Endothelial cell of umbilical vein (primary cell): Measurements from ENCODE around the gene ARHGAP10. TPM values are rescaled to one million over a fixed set of nuclear protein-coding genes. Genes with fewer than 3 reads are reported as not detected.
A peak's percentile ranks its signal among the peaks of the same experiment; 100 is the strongest.

Source experiments
- BruUV-seq: library from RNA; stranded (reverse); fragments of 400-500 nt; replicated peaks from 2 replicates; lab custom pipeline; 2021; lab: Mats Ljungman, UMichigan
- CTCF ChIA-PET: fragments of 300-600, 350-600 bp; sonication (Branson Sonifier 250); formaldehyde crosslinking; loops from one replicate; lab custom pipeline; 2021; ENCODE audit warnings: antibody characterized with exemption, inconsistent platforms; lab: Charles Lee
- POLR2A ChIA-PET: fragments of 300-600, 350-600 bp; sonication (Branson Sonifier 250); formaldehyde crosslinking; loops from one replicate; lab custom pipeline; 2021; ENCODE audit warnings: antibody characterized with exemption, inconsistent platforms; lab: Charles Lee
- DNase-seq: peaks from one replicate; pipeline ENCODE4 v3.0.0-alpha.2; 2011; ENCODE audit warnings: low read depth, low spot score
- FAIRE-seq: peaks from 2 replicates; lab custom pipeline; 2011; peaks lifted over from hg19 to GRCh38; lab: Jason Lieb, UNC
- H2AFZ ChIP-seq: 2 replicates; pipeline ENCODE4 v1.6.0; 2012; ENCODE audit warnings: low read depth, low read length, control low read depth, inconsistent platforms
- H3K27ac ChIP-seq: 2 replicates; pipeline ENCODE4 v1.5.1; 2011; ENCODE audit warnings: low read depth, mild to moderate bottlenecking, control low read depth, low read length, moderate library complexity; ENCODE audit not compliant: insufficient read depth
- H3K27me3 ChIP-seq, 2 experiments: 2 replicates each; pipeline versions ENCODE4 v1.6.0 to v1.6.1; 2011; ENCODE audit warnings: low read length in 2 of 2, mixed read lengths in 1 of 2; ENCODE audit not compliant: control insufficient read depth in 2 of 2, insufficient read depth in 2 of 2
- H3K36me3 ChIP-seq, 2 experiments: 2 replicates in 1 of 2; 3 replicates in 1 of 2; pipeline ENCODE4 v1.5.1; 2011; ENCODE audit warnings: low read length in 2 of 2, mild to moderate bottlenecking in 1 of 2, moderate library complexity in 1 of 2; ENCODE audit not compliant: control insufficient read depth in 2 of 2, insufficient read depth in 2 of 2; ENCODE audit errors: extremely low read depth in 1 of 2
- H3K4me1 ChIP-seq: 3 replicates; pipeline ENCODE4 v1.5.1; 2011; ENCODE audit warnings: mild to moderate bottlenecking, low read length; ENCODE audit not compliant: control insufficient read depth, insufficient read depth; ENCODE audit errors: extremely low read depth
- H3K4me2 ChIP-seq: 2 replicates; pipeline ENCODE4 v1.6.1; 2011; ENCODE audit warnings: low read length, control low read depth, mixed read lengths; ENCODE audit not compliant: insufficient read depth
- H3K4me3 ChIP-seq, 3 experiments: fragments of 200-600 bp in 1 of 3; sonication (generic), shearing (Covaris generic) in 1 of 3; replicated peaks in 1 of 3; 2 replicates each; pipeline ENCODE4 v1.5.1; 2011 to 2016; ENCODE audit warnings: control low read depth in 3 of 3, low read length in 3 of 3, mild to moderate bottlenecking in 2 of 3, inconsistent platforms in 1 of 3, low read depth in 1 of 3, moderate library complexity in 1 of 3; ENCODE audit not compliant: insufficient read depth in 1 of 3
- H3K79me2 ChIP-seq: 2 replicates; pipeline ENCODE4 v1.6.0; 2012; ENCODE audit warnings: low read length, inconsistent platforms; ENCODE audit not compliant: control insufficient read depth, insufficient read depth
- H3K9ac ChIP-seq: replicated peaks from 2 replicates; pipeline ENCODE3; 2011; ENCODE audit warnings: low read length, control low read depth; ENCODE audit not compliant: insufficient read depth; ENCODE audit errors: extremely low read depth
- H3K9me1 ChIP-seq: replicated peaks from 3 replicates; pipeline ENCODE4 v1.6.0; 2011; ENCODE audit warnings: mild to moderate bottlenecking, low read length; ENCODE audit not compliant: control insufficient read depth, insufficient read depth; ENCODE audit errors: extremely low read depth
- H3K9me3 ChIP-seq: replicated peaks from 2 replicates; pipeline ENCODE4 v1.5.1; 2012; ENCODE audit warnings: low read length, inconsistent platforms; ENCODE audit not compliant: control insufficient read depth, insufficient read depth
- H4K20me1 ChIP-seq: replicated peaks from 2 replicates; pipeline ENCODE3; 2011; ENCODE audit warnings: mild to moderate bottlenecking, low read length; ENCODE audit not compliant: control insufficient read depth, insufficient read depth; ENCODE audit errors: extremely low read depth
- CTCF ChIP-seq, 2 donors: IDR thresholded peaks; 1 replicate in 1 of 2; 2 replicates in 1 of 2; pipeline ENCODE4 v1.5.1; 2011; ENCODE audit warnings: low read length in 2 of 2, mild to moderate bottlenecking in 2 of 2, moderate library complexity in 2 of 2, control low read depth in 1 of 2, inconsistent platforms in 1 of 2, low read depth in 1 of 2; ENCODE audit not compliant: insufficient read depth in 1 of 2; ENCODE audit errors: extremely low read depth in 1 of 2
- EZH2 ChIP-seq: IDR thresholded peaks from 2 replicates; pipeline ENCODE4 v1.6.1; 2012; ENCODE audit warnings: borderline replicate concordance, low read depth, mild to moderate bottlenecking, moderate library complexity, low read length, inconsistent platforms; ENCODE audit not compliant: severe bottlenecking
- GATA2 ChIP-seq: IDR thresholded peaks from 2 replicates; pipeline ENCODE4 v1.7.0; 2011; ENCODE audit warnings: low read depth, mild to moderate bottlenecking, moderate library complexity, mixed read lengths, low read length; ENCODE audit not compliant: insufficient read length, insufficient read depth
- POLR2AphosphoS5 ChIP-seq: IDR thresholded peaks from 2 replicates; pipeline ENCODE4 v1.6.1; 2012; ENCODE audit warnings: low read depth, mild to moderate bottlenecking, control low read depth, low read length, moderate library complexity; ENCODE audit not compliant: insufficient read depth
- dilution Hi-C: fragments of 300-500 bp; cut with MboI; formaldehyde crosslinking; loops from one replicate; pipeline ENCODE4 v1.15.0; 2019; ENCODE audit warnings: low sequenced_read_pairs; ENCODE audit not compliant: extremely low pct_ligation_motif_present
- intact Hi-C: fragments of 100-400 bp; cut with micrococcal nuclease; formaldehyde crosslinking; loops from one replicate; pipeline ENCODE4 v1.10.0; 2022
- polyA plus RNA-seq, 4 experiments: library from polyadenylated mRNA; depleted of rRNA in 3 of 4; stranded (reverse) in 3 of 4; unstranded in 1 of 4; fragments of >200 nt; gene quantifications; 2 replicates each; pipeline versions ENCODE4 v1.2.1 to v1.2.3, GENCODE V29; 2011 to 2012; ENCODE audit warnings: missing spikeins in 1 of 4
- total RNA-seq: library from RNA; stranded (reverse); gene quantifications from 2 replicates; pipeline ENCODE4 v1.2.3, GENCODE V29; 2021

The ARHGAP10 gene
- total and polyA plus RNA-seq, 2 donors (not counting 3 experiments of a cell fraction or from before 2014, with no cell fraction given): 20.4 to 36.7 TPM

- dilution Hi-C loops (no loop called here), intact Hi-C loops (no loop called here)
- Histone ChIP-seq H3K4me1 (peaks cover 7% of the 10 kb centered on the region), H3K79me2 (peaks cover 19% of the 10 kb centered on the region), H3K9me1 (no peaks in the 10 kb centered on the region), H2AFZ (no peak overlapping the region), H3K4me2 (no peak overlapping the region), H3K36me3 (no peaks in the 10 kb centered on the region), H3K27ac (no peak overlapping the region), H4K20me1 (no peaks in the 10 kb centered on the region), H3K9me3 (no peaks in the 10 kb centered on the region), H3K4me3 (no peak overlapping the region), H3K27me3 (no peaks in the 10 kb centered on the region), H3K9ac (no peak overlapping the region)
- DNase-seq: no peak
- TF ChIP-seq EZH2 (no peak), CTCF (IDR thresholded peaks at IDR 0.05; ENCODE audit: extremely low read depth in 1 of 2, insufficient read depth in 1 of 2, low read depth in 1 of 2, low read length in 2 of 2) (no peak), GATA2 (no peak)
- peak; percentile 66 for FAIRE-seq
- ChIA-PET POLR2A (no interaction called here), CTCF (interaction anchor here (1.4 to 4.0 kb wide), 5 partner anchors 13 to 82 kb away, joined by 4 to 19 read pairs (median 5); no protein-coding TSS in a partner anchor)
- no TSS peak for BruUV-seq
These were observed 53.2 kb downstream of the ARHGAP10 start for GRCh38 chr4:147785129-147785528.

- Histone ChIP-seq H3K79me2 (peaks cover 19% of the 10 kb centered on the region), H3K27ac (no peak overlapping the region), H3K9me1 (no peaks in the 10 kb centered on the region), H3K9me3 (no peaks in the 10 kb centered on the region), H4K20me1 (no peaks in the 10 kb centered on the region), H3K9ac (no peak overlapping the region), H3K27me3 (no peaks in the 10 kb centered on the region), H2AFZ (no peak overlapping the region), H3K4me1 (peaks cover 7% of the 10 kb centered on the region), H3K4me2 (no peak overlapping the region), H3K36me3 (no peaks in the 10 kb centered on the region), H3K4me3 (no peak overlapping the region)
- DNase-seq: no peak
- FAIRE-seq: peak; percentile 69
- ChIA-PET CTCF (interaction anchor here (0.6 to 4.0 kb wide), 8 partner anchors 10 to 103 kb away, joined by 3 to 19 read pairs (median 4); no protein-coding TSS in a partner anchor), POLR2A (no interaction called here)
- intact Hi-C loops: no loop called here
- dilution Hi-C loops: no loop called here
- no TSS peak for BruUV-seq
- no peak for TF ChIP-seq POLR2AphosphoS5
These were observed 54.1 kb downstream of the ARHGAP10 start for GRCh38 chr4:147786031-147786430.
